Type B pancreatic cell (in vitro differentiated cells): ENCODE results near the gene CRIP1. TPM values are rescaled to one million over a fixed set of nuclear protein-coding genes. Genes with fewer than 3 reads are reported as not detected.

Experiments used
- DNase-seq: peaks from one replicate; pipeline ENCODE4 v3.0.0; 2021; ENCODE audit warnings: mixed read lengths; ENCODE audit not compliant: unreplicated experiment; ENCODE audit errors: extremely low spot score
- H3K27ac Mint-ChIP-seq: 2 replicates; pipeline ENCODE4 v1.8.0; 2021; ENCODE audit warnings: mild to moderate bottlenecking, mixed read lengths
- H3K27me3 Mint-ChIP-seq: 2 replicates; pipeline ENCODE4 v1.8.0; 2021; ENCODE audit warnings: mixed read lengths
- H3K36me3 Mint-ChIP-seq: 2 replicates; pipeline ENCODE4 v1.8.0; 2021; ENCODE audit warnings: mixed read lengths
- H3K4me1 Mint-ChIP-seq: one replicate; pipeline ENCODE4 v1.8.0; 2021; ENCODE audit warnings: mixed read lengths; ENCODE audit not compliant: unreplicated experiment
- H3K4me3 Mint-ChIP-seq: 2 replicates; pipeline ENCODE4 v1.8.0; 2021; ENCODE audit warnings: mild to moderate bottlenecking, mixed read lengths
- H3K9me3 Mint-ChIP-seq: 2 replicates; pipeline ENCODE4 v1.8.0; 2021; ENCODE audit warnings: mixed read lengths
- total RNA-seq: library from RNA; stranded (reverse); gene quantifications from 2 replicates; pipeline ENCODE4 v1.2.1, GENCODE V29; 2021; ENCODE audit warnings: low replicate concordance
- TF ChIP-seq, protein P1 (sequence below): fragments of 200-600 bp; sonication (generic); conservative IDR thresholded peaks from 2 replicates; pipeline ENCODE4 v1.5.0; 2021; ENCODE audit warnings: antibody characterized with exemption, mild to moderate bottlenecking

The CRIP1 gene
- total RNA-seq, 1 donor from 2014 or later, result 15.4 TPM

DNA sequence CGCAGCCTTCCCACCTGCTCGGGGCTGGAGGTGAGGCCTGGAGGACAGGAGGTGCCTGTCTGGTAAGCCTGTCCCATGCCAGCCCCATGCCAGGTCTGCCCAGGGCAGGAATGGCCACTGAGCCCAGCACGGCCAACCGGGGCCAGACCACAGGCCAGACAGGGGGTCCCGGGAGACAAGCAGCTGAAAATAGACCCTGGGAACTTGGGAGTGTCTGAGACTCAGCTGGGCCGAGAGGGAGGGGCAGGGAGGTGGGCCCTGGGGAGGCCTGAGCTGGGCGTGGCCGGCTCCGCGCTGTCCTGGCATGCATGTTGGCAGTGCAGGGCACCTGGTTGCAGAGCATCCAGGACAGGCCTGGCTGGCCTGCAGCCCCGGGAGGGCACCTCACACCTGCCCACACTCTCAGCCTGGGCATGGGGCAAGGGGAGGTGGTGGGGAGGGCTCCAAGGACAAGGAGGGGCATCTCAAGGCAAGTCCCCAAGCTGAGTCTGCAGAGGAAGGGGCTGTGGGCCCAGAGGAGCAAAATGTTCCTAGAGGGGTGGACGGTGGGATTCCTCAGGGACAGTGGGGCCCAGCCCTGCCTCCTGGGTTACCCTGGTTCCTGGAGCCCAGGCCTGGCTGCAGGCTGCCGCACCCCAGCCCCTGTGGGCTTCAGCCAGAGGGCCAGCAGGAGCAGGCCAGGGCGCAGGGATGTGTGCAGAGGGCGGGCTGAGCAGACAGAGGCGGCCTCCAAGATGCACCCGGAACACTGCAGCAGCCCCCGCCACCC, 3.2 kb upstream of the CRIP1 start:
- H3K4me3 Mint-ChIP-seq, result no peak overlapping the region
- H3K27me3 Mint-ChIP-seq, result peaks cover 37% of the 10 kb centered on the region
- H3K27ac Mint-ChIP-seq, result no peak overlapping the region
- TF ChIP-seq, protein P1, sequence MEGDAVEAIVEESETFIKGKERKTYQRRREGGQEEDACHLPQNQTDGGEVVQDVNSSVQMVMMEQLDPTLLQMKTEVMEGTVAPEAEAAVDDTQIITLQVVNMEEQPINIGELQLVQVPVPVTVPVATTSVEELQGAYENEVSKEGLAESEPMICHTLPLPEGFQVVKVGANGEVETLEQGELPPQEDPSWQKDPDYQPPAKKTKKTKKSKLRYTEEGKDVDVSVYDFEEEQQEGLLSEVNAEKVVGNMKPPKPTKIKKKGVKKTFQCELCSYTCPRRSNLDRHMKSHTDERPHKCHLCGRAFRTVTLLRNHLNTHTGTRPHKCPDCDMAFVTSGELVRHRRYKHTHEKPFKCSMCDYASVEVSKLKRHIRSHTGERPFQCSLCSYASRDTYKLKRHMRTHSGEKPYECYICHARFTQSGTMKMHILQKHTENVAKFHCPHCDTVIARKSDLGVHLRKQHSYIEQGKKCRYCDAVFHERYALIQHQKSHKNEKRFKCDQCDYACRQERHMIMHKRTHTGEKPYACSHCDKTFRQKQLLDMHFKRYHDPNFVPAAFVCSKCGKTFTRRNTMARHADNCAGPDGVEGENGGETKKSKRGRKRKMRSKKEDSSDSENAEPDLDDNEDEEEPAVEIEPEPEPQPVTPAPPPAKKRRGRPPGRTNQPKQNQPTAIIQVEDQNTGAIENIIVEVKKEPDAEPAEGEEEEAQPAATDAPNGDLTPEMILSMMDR, result no peak
- H3K4me1 Mint-ChIP-seq, result peaks cover 17% of the 10 kb centered on the region
- H3K9me3 Mint-ChIP-seq, result no peaks in the 10 kb centered on the region
- H3K36me3 Mint-ChIP-seq, result no peaks in the 10 kb centered on the region
- DNase-seq, result no peak

DNA sequence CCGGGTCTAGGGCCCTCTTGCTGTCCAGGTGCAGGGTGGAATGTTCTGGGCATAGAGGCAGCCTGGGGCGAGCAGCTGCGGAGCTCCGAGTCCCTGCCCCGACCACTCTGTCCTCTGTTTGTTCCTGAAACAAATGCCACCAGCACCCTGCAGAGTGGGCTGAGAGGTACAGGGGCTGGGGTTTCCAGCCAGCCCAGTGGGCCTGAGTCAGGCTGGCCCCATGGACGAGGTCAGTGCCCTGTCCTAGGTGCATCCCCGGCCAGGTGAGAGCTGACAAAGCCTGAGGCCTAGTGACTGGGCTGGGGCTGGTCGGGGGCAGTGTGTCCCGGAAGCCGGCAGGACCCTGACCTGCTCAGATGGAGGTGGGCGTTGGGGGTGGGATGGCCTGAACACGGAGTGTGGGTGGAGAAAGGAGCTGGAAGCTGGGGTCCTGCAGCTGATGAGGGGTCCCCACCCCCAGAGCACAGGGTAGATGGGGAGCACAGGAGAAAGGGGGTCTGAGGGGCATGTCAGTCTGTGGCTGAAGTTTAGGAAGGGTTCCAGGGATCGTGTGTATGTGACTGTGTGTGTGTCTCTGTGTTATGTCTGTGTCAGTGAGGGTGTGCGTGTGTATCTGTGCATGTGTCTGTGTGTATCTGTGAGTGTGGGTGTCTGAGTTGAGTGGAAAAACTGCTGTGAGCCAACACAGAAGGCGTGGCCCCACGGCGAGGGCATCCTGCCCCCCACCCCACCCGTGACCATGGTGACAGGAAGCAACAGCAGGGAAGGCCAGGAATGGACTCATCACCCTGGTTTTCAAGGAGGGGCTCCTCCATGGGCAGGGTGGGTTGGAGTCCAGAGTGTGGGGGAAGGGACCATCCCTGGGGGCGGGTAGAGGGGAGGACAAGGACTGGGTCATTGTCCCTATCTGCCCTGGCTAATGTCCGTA, 2.4 kb upstream of the CRIP1 start:
- Mint-ChIP-seq H3K4me3 (peak overlapping the region; percentile 68), H3K27me3 (peaks cover 35% of the 10 kb centered on the region), H3K9me3 (no peaks in the 10 kb centered on the region), H3K36me3 (no peaks in the 10 kb centered on the region), H3K27ac (peak overlapping the region; percentile 79), H3K4me1 (peaks cover 19% of the 10 kb centered on the region)
- no peak for DNase-seq
- TF ChIP-seq, protein P1, result no peak

DNA sequence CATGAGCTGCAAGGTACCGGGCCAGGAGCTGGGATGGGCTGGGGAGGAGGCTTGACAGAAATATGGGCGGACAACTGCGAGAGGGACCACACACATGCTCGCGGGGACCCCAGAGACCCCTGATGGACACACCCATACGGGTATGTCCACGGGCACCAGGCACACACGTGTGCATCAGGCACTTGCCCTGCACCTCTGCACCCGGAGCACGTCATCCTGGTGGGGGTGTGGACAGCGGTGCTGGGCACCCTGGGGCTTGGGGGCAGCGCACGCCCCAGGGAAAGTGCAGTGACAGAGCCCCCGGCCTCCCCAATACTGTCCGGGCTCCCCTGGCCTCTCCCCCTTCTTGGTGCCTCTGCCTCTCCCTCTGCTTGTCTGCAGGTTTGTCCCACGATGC, 1.7 kb upstream of the CRIP1 start:
- TF ChIP-seq, protein P1, result no peak
- H3K36me3 Mint-ChIP-seq, result no peaks in the 10 kb centered on the region
- H3K27me3 Mint-ChIP-seq, result peaks cover 32% of the 10 kb centered on the region
- DNase-seq, result no peak
- no peak overlapping the region for H3K4me3 Mint-ChIP-seq
- no peak overlapping the region for H3K27ac Mint-ChIP-seq
- H3K4me1 Mint-ChIP-seq, result peaks cover 22% of the 10 kb centered on the region
- no peaks in the 10 kb centered on the region for H3K9me3 Mint-ChIP-seq

DNA sequence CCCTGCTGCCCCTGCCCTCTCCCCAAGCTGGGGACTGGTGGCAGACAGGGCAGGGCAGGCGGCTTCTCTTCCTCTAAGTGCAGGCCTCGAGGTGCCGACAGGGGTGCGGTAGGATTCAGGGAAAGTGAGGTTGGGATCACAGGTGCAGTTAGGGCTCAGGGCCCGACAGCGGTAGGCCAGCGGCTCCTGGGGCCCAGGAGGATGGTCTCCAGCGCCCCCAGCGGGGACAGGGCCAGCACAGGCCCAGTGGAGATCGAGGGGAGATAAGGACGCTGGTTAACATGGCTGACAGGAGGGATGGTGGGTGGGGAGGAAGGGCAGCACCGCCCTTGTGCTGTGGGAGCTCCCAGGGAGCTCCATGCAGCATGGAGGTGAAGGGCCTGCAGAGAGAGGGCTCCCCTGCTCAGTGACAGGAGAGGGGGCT, 935 bp upstream of the CRIP1 start:
- Mint-ChIP-seq H3K4me1 (peaks cover 22% of the 10 kb centered on the region), H3K27me3 (peaks cover 30% of the 10 kb centered on the region), H3K9me3 (no peaks in the 10 kb centered on the region), H3K27ac (peak overlapping the region; percentile 16), H3K4me3 (peak overlapping the region; percentile 65), H3K36me3 (no peaks in the 10 kb centered on the region)
- TF ChIP-seq, protein P1, result peak; percentile 72
- no peak for DNase-seq

DNA sequence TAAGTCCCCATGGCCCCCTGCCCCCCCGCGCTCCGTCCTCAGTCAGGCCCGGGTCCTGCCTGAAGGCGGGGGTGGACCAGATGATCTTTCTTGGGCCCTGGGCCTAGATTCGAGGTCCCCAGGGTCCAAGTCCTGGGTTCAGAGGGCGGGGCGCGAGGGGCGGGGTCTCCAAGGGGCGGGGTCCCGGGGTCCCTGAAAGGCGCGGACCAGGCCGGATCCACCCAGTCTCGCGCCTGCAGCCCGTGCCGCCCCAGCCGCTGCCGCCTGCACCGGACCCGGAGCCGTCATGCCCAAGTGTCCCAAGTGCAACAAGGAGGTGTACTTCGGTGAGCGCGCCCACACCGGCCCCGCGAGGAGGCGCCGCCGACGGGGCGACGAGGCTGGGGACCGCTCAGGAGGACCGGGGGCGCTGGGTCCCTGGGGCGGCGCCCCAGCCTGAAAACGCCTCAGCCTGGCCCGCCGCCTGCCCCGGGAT, 325 bp downstream of the CRIP1 start:
- Mint-ChIP-seq H3K27ac (no peak overlapping the region), H3K9me3 (no peaks in the 10 kb centered on the region)
- no peak for DNase-seq

More for the DNA sequence above, 325 bp downstream of the CRIP1 start:
- peaks cover 23% of the 10 kb centered on the region for H3K27me3 Mint-ChIP-seq
- H3K4me3 Mint-ChIP-seq, result no peak overlapping the region
- H3K36me3 Mint-ChIP-seq, result no peaks in the 10 kb centered on the region
- TF ChIP-seq, protein P1, result no peak
- H3K4me1 Mint-ChIP-seq, result peaks cover 15% of the 10 kb centered on the region
